ENCODE results near the gene FAM168A. TPM values are rescaled to one million over a fixed set of nuclear protein-coding genes. Genes with fewer than 3 reads are reported as not detected.

Gene FAM168A
- total and polyA plus RNA-seq, 2 of the 8 experiments (the other 6 are each of a cell fraction or from before 2014, with no cell fraction given) = 17.1 to 21.6 TPM

DNA sequence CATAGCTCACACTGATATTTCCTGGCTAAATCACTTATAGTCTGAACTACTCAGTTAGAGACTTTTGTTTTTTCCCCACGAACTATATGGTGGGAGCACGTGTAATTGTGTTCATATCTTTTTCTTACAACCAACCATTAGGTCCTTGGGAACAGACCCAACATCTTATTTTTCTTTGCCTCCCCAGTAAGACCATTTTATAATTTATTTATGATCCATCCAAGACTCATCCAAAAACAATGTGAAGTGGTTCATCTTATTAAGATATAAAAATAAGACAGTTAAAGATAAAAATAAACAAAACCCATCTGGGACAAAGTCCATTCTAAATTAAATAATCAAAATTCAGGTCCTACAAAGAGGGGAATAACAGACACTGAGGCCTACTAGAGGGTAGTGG, 90.8 kb downstream of the FAM168A start:
- Histone ChIP-seq H4K91ac (replicated peaks; ENCODE audit: insufficient read length, low read length) (no peak overlapping the region), H3K4me3 (ENCODE audit: extremely low read depth in 1 of 4, insufficient read depth in 2 of 4, low read depth in 3 of 4, low read length in 4 of 4) (no peak overlapping the region), H3K36me3 (ENCODE audit: control insufficient read depth in 2 of 4, insufficient read depth in 4 of 4, low read length in 3 of 4) (no peaks in the 10 kb centered on the region), H4K8ac (ENCODE audit: extremely low read depth, insufficient read depth, low read length) (no peak overlapping the region), H3K79me2 (ENCODE audit: control insufficient read depth in 1 of 2, insufficient read depth in 2 of 2, low read length in 2 of 2) (peaks cover 0 to 7% of the 10 kb centered on the region in 2 experiments; a peak in 1 of 4 replicates), H3K14ac (ENCODE audit: insufficient read length) (no peak overlapping the region), H3K27me3 (replicated peaks in 1 of 4; ENCODE audit: control insufficient read depth in 3 of 4, extremely low read depth in 1 of 4, insufficient read depth in 3 of 4, low read length in 3 of 4) (no peaks in the 10 kb centered on the region), H2BK15ac (ENCODE audit: low read length) (no peak overlapping the region), H3K4me1 (replicated peaks in 1 of 4; ENCODE audit: control insufficient read depth in 3 of 4, insufficient read depth in 4 of 4, low read length in 3 of 4) (no peaks in the 10 kb centered on the region), H3K79me1 (ENCODE audit: low read depth, low read length) (0 out of 2 replicates have a peak, but pooled peaks cover 2% of the 10 kb centered on the region), H3K56ac (replicated peaks; ENCODE audit: insufficient read length, low read depth, low read length) (no peak overlapping the region), H3K23me2 (ENCODE audit: low read depth, low read length) (no peaks in the 10 kb centered on the region), H3K4ac (replicated peaks; ENCODE audit: insufficient read length, low read depth, low read length) (no peak overlapping the region), H3K9me3 (ENCODE audit: insufficient read depth in 2 of 2, low read depth in 1 of 2, low read length in 1 of 2) (no peaks in the 10 kb centered on the region; a peak in 1 of 4 replicates), H3K27ac (ENCODE audit: low read depth, low read length) (no peak overlapping the region), H3K23ac (ENCODE audit: insufficient read length) (no peak overlapping the region), H2BK120ac (replicated peaks; ENCODE audit: low read depth, low read length) (no peak overlapping the region), H4K5ac (ENCODE audit: insufficient read length, low read depth, low read length) (no peak overlapping the region), H2AK5ac (ENCODE audit: low read depth, low read length) (no peak overlapping the region), H2AFZ (ENCODE audit: low read length) (no peak overlapping the region), H3K4me2 (ENCODE audit: insufficient read depth in 1 of 2, low read depth in 2 of 2, low read length in 2 of 2) (no peak overlapping the region), H3K18ac (ENCODE audit: extremely low read depth, low read length) (no peak overlapping the region), H3K9ac (replicated peaks in 1 of 4; ENCODE audit: extremely low read depth in 1 of 4, low read depth in 3 of 4, low read length in 3 of 4) (no peak overlapping the region), H2BK5ac (ENCODE audit: low read depth, low read length) (no peak overlapping the region), H2BK12ac (ENCODE audit: low read depth, low read length) (no peak overlapping the region), H2BK20ac (ENCODE audit: low read length) (no peak overlapping the region), H4K20me1 (replicated peaks in 1 of 2; ENCODE audit: control insufficient read depth in 1 of 2, insufficient read depth in 2 of 2, low read length in 2 of 2) (peaks cover 0 to 3% of the 10 kb centered on the region in 2 experiments)
- FAIRE-seq (no peak), DNase-seq (ENCODE audit: low read depth in 1 of 2, low spot score in 2 of 2) (no peak)
- ChIA-PET CTCF (ENCODE audit: partially characterized antibody) (no interaction called here), POLR2A (ENCODE audit: partially characterized antibody) (no interaction called here)
- TF ChIP-seq, protein P1, sequence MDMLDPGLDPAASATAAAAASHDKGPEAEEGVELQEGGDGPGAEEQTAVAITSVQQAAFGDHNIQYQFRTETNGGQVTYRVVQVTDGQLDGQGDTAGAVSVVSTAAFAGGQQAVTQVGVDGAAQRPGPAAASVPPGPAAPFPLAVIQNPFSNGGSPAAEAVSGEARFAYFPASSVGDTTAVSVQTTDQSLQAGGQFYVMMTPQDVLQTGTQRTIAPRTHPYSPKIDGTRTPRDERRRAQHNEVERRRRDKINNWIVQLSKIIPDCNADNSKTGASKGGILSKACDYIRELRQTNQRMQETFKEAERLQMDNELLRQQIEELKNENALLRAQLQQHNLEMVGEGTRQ (IDR thresholded peaks at IDR 0.05; ENCODE audit: low read length) = no peak
- TF ChIP-seq KDM1A (IDR thresholded peaks at IDR 0.05; ENCODE audit: borderline replicate concordance, low read length) (no peak), KDM5A (IDR thresholded peaks at IDR 0.05; ENCODE audit: low read length) (no peak), CHD1 (IDR thresholded peaks at IDR 0.05; ENCODE audit: low read depth, low read length) (no peak), MAFK (IDR thresholded peaks at IDR 0.05; ENCODE audit: low read depth, low read length) (no peak), EP300 (IDR thresholded peaks at IDR 0.05; ENCODE audit: borderline replicate concordance in 1 of 2, low read depth in 2 of 2, low read length in 2 of 2) (no peak)
- 93% methylated on average over 2 of the region's 2 CpGs; no CpG with 5 or more reads in 1 of the 2 experiments for WGBS, 2 experiments (ENCODE audit: extremely low coverage in 1 of 2, insufficient coverage in 1 of 2, insufficient read length in 1 of 2, insufficient replicate concordance in 2 of 2, low coverage in 1 of 2, low lambda C conversion rate in 2 of 2, missing lambda C conversion rate in 1 of 2)

Data from H1 (cell line).